Effector CD8-positive, alpha-beta T cell (primary cell): ENCODE results near the gene YLPM1.
A peak's percentile ranks its signal among the peaks of the same experiment; 100 is the strongest.

ENCODE experiments used
- DNase-seq: peaks from one replicate; lab custom pipeline; 2025; lab: John Stamatoyannopoulos, UW

Gene YLPM1

DNA sequence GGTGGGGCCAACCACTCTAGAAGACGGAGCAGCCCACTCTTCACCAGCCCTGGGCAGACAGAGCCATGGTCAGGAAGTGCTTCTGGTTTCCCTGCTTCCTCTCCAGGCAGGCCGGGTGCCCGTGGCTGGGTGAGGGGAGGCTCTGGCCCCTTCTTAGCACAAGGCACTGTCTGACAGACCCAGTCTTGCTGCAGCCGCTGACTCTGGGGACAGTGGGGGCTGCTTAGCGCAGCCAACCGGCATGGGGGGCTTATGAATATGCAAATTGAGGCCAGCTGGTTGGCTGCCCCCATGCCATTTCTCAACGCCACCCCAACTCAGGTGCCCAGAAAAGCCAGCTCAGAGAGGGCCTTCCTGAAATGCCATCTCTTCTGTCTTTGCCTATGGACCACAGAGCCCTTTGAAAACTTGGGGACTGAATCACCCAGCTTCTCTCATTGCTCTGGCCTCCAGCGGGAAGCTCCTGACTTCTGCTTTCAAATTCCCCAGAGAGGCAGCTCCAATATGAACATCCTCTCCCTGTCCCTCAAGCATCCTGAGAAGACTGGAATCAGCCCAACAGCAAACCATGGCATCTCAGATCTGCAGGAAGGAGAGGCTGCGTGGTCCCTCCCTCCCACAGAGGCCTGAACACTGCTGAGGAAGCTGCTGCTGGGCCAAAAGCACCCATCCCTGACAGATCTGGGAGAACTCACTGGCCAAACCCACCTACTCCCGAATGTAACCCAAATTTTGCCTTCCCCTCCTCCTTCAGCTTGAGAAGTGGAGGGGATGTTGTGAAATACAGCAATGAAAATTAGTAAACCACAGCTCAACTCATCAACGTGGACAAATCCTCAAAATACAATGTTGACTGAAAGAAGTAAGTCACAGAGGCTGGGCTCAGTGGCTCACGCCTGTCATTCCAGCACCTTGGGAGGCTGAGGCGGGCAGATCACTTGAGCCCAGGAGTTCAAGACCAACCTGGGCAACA lies 113.1 kb downstream of the YLPM1 start, which contains the start of gene PROX2:
Gene PROX2 (minus strand): TSS at position 205 of the 973 bp plus-strand sequence. CDS start 12,311 bp downstream, outside the sequence.
- peak; percentile 11 for DNase-seq

DNA sequence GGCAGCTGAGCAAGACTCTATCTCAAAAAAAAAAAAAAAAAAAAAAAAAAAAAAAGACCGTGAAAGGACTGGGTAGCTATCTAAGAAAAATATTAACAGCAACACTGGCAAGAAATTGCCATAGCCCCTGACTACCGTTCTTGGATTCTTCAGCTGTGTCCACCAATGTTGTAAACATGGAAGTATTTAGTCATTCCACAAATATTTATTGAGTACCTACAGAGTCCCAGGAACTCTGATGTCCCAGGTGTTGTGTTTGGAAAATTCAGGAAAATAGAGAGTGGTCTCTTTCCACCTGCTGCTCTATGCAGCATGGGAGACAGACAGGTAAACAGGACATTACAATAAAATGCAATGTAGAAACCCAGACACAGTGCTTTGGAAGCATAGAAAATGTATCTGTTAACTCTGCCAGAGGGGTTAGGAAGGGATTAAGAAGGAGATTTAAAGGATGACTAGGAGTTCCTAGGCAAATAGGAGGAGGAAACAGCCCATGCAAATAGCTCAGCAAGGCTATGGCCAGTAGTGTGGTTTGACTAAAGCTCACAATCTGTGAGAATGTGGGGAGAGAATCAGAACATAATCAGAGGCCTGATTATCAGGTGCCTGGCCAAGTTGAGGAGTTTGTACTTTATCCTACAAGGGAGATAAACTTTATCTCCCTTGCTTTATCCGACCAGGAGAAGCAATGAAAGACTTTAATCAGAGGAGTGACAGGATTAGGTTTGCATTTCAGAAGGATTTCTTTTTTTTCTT lies 116.5 kb downstream of the YLPM1 start:
- DNase-seq: no peak

DNA sequence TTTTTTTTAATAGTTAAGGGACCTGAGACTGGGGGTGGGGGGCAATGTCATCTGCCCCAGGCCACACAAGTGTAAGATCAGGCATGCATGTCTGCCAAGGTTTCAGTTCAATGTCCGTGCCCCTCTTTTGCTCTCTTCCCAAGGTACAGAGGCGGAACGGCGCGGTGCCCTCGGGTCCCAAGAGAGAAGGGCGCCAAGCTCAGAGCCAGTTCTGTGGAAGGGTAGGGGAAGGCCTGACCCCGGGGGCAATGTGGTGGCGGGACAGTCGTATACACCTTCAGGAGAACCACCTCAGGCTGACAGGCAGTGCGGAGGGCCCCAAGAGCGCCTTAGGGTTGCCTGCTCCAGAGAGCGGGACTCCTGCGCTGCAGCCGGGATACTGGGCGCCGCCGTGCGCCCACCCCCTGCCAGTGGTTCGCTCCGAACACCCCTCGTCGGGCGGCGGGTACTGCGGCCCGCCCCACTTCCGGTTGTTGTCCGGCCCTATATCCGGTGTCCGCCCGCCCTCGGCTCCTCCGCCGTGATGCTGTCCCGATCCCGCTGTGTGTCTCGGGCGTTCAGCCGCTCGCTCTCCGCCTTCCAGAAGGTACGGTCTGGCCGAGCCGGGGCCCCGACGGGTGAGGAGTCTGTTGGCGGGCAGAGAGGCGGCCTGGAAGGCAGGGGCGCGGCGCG lies 118.5 kb downstream of the YLPM1 start, which contains the start of gene DLST:
Gene DLST (plus strand): TSS at position 486 of the 672 bp plus-strand sequence. CDS start 38 bp downstream, at position 524.
- peak; percentile 70 for DNase-seq

GRCh38 chr14:74882103-74882920 lies 119.2 kb downstream of the YLPM1 start:
- peak; percentile 57 for DNase-seq
